ENCODE results near the gene OSGIN1.

Gene OSGIN1

GRCh38 chr16:83964684-83965443 is 11.8 kb downstream of the OSGIN1 start:
- H3K4me3 ChIP-seq (ENCODE audit: low read length): no peak overlapping the region
- H3K9ac ChIP-seq (ENCODE audit: low read length): no peak overlapping the region
- no peaks in the 10 kb centered on the region for H3K9me3 ChIP-seq (ENCODE audit: insufficient read depth, low read length)
- no peak overlapping the region for H3K4me2 ChIP-seq (ENCODE audit: low read length)
- H3K27me3 ChIP-seq (ENCODE audit: low read depth, low read length): no peaks in the 10 kb centered on the region
- no peak overlapping the region for H2AFZ ChIP-seq (ENCODE audit: low read depth, low read length)
- H3K4me1 ChIP-seq (ENCODE audit: low read length): no peaks in the 10 kb centered on the region
- no peaks in the 10 kb centered on the region for H3K36me3 ChIP-seq (replicated peaks; ENCODE audit: low read depth, low read length)
- H4K20me1 ChIP-seq (ENCODE audit: insufficient read depth, low read length): no peaks in the 10 kb centered on the region
- H3K79me2 ChIP-seq (ENCODE audit: low read length): no peaks in the 10 kb centered on the region
- TF ChIP-seq EZH2phosphoT487 (IDR thresholded peaks at IDR 0.05; ENCODE audit: low read depth): no peak
- TF ChIP-seq CTCF (IDR thresholded peaks at IDR 0.05; ENCODE audit: low read depth, low read length): no peak
- H3K27ac ChIP-seq (ENCODE audit: low read length): no peak overlapping the region

GRCh38 chr16:83965444-83966152 is 12.6 kb downstream of the OSGIN1 start:
- Histone ChIP-seq H3K9ac (ENCODE audit: low read length) (no peak overlapping the region), H3K27ac (ENCODE audit: low read length) (no peak overlapping the region), H3K27me3 (ENCODE audit: low read depth, low read length) (no peaks in the 10 kb centered on the region), H3K9me3 (ENCODE audit: insufficient read depth, low read length) (no peaks in the 10 kb centered on the region), H3K36me3 (replicated peaks; ENCODE audit: low read depth, low read length) (no peaks in the 10 kb centered on the region), H3K4me3 (ENCODE audit: low read length) (no peak overlapping the region), H2AFZ (ENCODE audit: low read depth, low read length) (no peak overlapping the region), H3K4me2 (ENCODE audit: low read length) (no peak overlapping the region), H3K79me2 (ENCODE audit: low read length) (no peaks in the 10 kb centered on the region), H4K20me1 (ENCODE audit: insufficient read depth, low read length) (no peaks in the 10 kb centered on the region), H3K4me1 (ENCODE audit: low read length) (no peaks in the 10 kb centered on the region)
- TF ChIP-seq EZH2phosphoT487 (IDR thresholded peaks at IDR 0.05; ENCODE audit: low read depth) (no peak), CTCF (IDR thresholded peaks at IDR 0.05; ENCODE audit: low read depth, low read length) (no peak)

GRCh38 chr16:83966153-83966696 is 13.2 kb downstream of the OSGIN1 start:
- H2AFZ ChIP-seq (ENCODE audit: low read depth, low read length): no peak overlapping the region
- no peaks in the 10 kb centered on the region for H4K20me1 ChIP-seq (ENCODE audit: insufficient read depth, low read length)
- H3K27me3 ChIP-seq (ENCODE audit: low read depth, low read length): no peaks in the 10 kb centered on the region
- H3K4me2 ChIP-seq (ENCODE audit: low read length): no peak overlapping the region
- no peak overlapping the region for H3K9ac ChIP-seq (ENCODE audit: low read length)
- H3K4me1 ChIP-seq (ENCODE audit: low read length): no peaks in the 10 kb centered on the region
- H3K36me3 ChIP-seq (replicated peaks; ENCODE audit: low read depth, low read length): no peaks in the 10 kb centered on the region
- no peak overlapping the region for H3K4me3 ChIP-seq (ENCODE audit: low read length)
- H3K27ac ChIP-seq (ENCODE audit: low read length): no peak overlapping the region
- no peak for TF ChIP-seq EZH2phosphoT487 (IDR thresholded peaks at IDR 0.05; ENCODE audit: low read depth)
- no peak for TF ChIP-seq CTCF (IDR thresholded peaks at IDR 0.05; ENCODE audit: low read depth, low read length)
- H3K79me2 ChIP-seq (ENCODE audit: low read length): no peaks in the 10 kb centered on the region
- no peaks in the 10 kb centered on the region for H3K9me3 ChIP-seq (ENCODE audit: insufficient read depth, low read length)

GRCh38 chr16:83967091-83967490 is 14.1 kb downstream of the OSGIN1 start:
- TF ChIP-seq CTCF (IDR thresholded peaks at IDR 0.05; ENCODE audit: low read depth, low read length) (no peak), EZH2phosphoT487 (IDR thresholded peaks at IDR 0.05; ENCODE audit: low read depth) (no peak)
- H4K20me1 ChIP-seq (ENCODE audit: insufficient read depth, low read length): no peaks in the 10 kb centered on the region
- H3K27ac ChIP-seq (ENCODE audit: low read length): no peak overlapping the region
- H3K9ac ChIP-seq (ENCODE audit: low read length): no peak overlapping the region
- no peaks in the 10 kb centered on the region for H3K79me2 ChIP-seq (ENCODE audit: low read length)
- no peak overlapping the region for H3K4me3 ChIP-seq (ENCODE audit: low read length)
- no peak overlapping the region for H3K4me2 ChIP-seq (ENCODE audit: low read length)
- H3K4me1 ChIP-seq (ENCODE audit: low read length): no peaks in the 10 kb centered on the region
- no peaks in the 10 kb centered on the region for H3K36me3 ChIP-seq (replicated peaks; ENCODE audit: low read depth, low read length)
- no peaks in the 10 kb centered on the region for H3K9me3 ChIP-seq (ENCODE audit: insufficient read depth, low read length)
- H3K27me3 ChIP-seq (ENCODE audit: low read depth, low read length): no peaks in the 10 kb centered on the region
- H2AFZ ChIP-seq (ENCODE audit: low read depth, low read length): no peak overlapping the region
